HepG2 (cell line): ENCODE results near the gene ENSA. TPM values are rescaled to one million over a fixed set of nuclear protein-coding genes. Genes with fewer than 3 reads are reported as not detected.

Source experiments
- ATAD3A ChIP-seq: sonication (generic); formaldehyde crosslinking; IDR thresholded peaks from 2 replicates; pipeline ENCODE4 v1.4.0; 2020; ENCODE audit warnings: missing genetic modification reagents
- CHD4 ChIP-seq: fragments of 200-600 bp; sonication (generic); IDR thresholded peaks from 2 replicates; pipeline ENCODE4 v1.7.0; 2017; ENCODE audit warnings: mild to moderate bottlenecking, low read length, borderline replicate concordance
- DMAP1 ChIP-seq: IDR thresholded peaks from 2 replicates; pipeline ENCODE4 v1.6.1; 2016
- DPF2 ChIP-seq: sonication (generic); formaldehyde crosslinking; IDR thresholded peaks from 2 replicates; pipeline ENCODE4 v1.4.0; 2020; ENCODE audit warnings: mild to moderate bottlenecking, low read depth, missing genetic modification reagents, borderline replicate concordance
- HNRNPK ChIP-seq: fragments of 200-400 bp; formaldehyde crosslinking; IDR thresholded peaks from 2 replicates; pipeline ENCODE4 v1.6.1; 2018; ENCODE audit warnings: low read length, low read depth, moderate library complexity, mild to moderate bottlenecking; ENCODE audit not compliant: poor library complexity, severe bottlenecking
- JUND ChIP-seq: sonication (generic); formaldehyde crosslinking; IDR thresholded peaks from 2 replicates; pipeline ENCODE4 v1.8.0; 2022; ENCODE audit warnings: mild to moderate bottlenecking, missing genetic modification reagents
- LCORL ChIP-seq, 2 experiments: fragments of 450-650 bp in 1 of 2; sonication (generic) in 1 of 2; formaldehyde crosslinking in 1 of 2; IDR thresholded peaks; 2 replicates each; pipeline versions ENCODE4 v1.5.0 to v1.6.1; 2017 to 2020; ENCODE audit warnings: antibody characterized with exemption in 1 of 2, missing genetic modification reagents in 1 of 2
- NFKBIZ ChIP-seq: IDR thresholded peaks from 2 replicates; pipeline ENCODE4 v1.6.1; 2018; ENCODE audit warnings: missing genetic modification reagents, missing compliant biosample characterization
- REXO4 ChIP-seq: sonication (generic); formaldehyde crosslinking; IDR thresholded peaks from 2 replicates; pipeline ENCODE4 v1.8.0; 2022; ENCODE audit warnings: missing genetic modification reagents, mild to moderate bottlenecking, borderline replicate concordance
- SMYD3 ChIP-seq: sonication (generic); formaldehyde crosslinking; IDR thresholded peaks from 2 replicates; pipeline ENCODE4 v1.8.1; 2023; ENCODE audit warnings: mild to moderate bottlenecking, missing genetic modification reagents
- SRF ChIP-seq: IDR thresholded peaks from 2 replicates; pipeline ENCODE4 v1.6.1; 2011; ENCODE audit warnings: mild to moderate bottlenecking, low read depth, low read length, moderate library complexity
- TERF1 ChIP-seq: sonication (generic); formaldehyde crosslinking; IDR thresholded peaks from 2 replicates; pipeline ENCODE4 v1.8.0; 2022; ENCODE audit warnings: mild to moderate bottlenecking, missing genetic modification reagents, moderate library complexity
- ZMYM2 ChIP-seq: sonication (generic); formaldehyde crosslinking; IDR thresholded peaks from 2 replicates; pipeline ENCODE4 v1.8.0; 2022; ENCODE audit warnings: mild to moderate bottlenecking, missing genetic modification reagents
- ZNF20 ChIP-seq: sonication (generic); formaldehyde crosslinking; IDR thresholded peaks from 2 replicates; pipeline ENCODE4 v1.4.0; 2020; ENCODE audit warnings: mild to moderate bottlenecking, moderate library complexity, missing genetic modification reagents
- ZNF281 ChIP-seq: sonication (generic); formaldehyde crosslinking; IDR thresholded peaks from 2 replicates; pipeline ENCODE4 v1.4.0; 2020; ENCODE audit warnings: missing genetic modification reagents, borderline replicate concordance
- ZNF772 ChIP-seq: sonication (generic); formaldehyde crosslinking; IDR thresholded peaks from 2 replicates; pipeline ENCODE4 v1.5.0; 2020; ENCODE audit warnings: mild to moderate bottlenecking, missing genetic modification reagents
- ZNF879 ChIP-seq: sonication (generic); formaldehyde crosslinking; IDR thresholded peaks from 2 replicates; pipeline ENCODE4 v1.8.1; 2023; ENCODE audit warnings: missing genetic modification reagents
- polyA plus RNA-seq, 8 experiments: library from polyadenylated mRNA; depleted of rRNA in 3 of 8; stranded (reverse) in 7 of 8; unstranded in 1 of 8; fragments of >200 nt; fragmentation: Illumina TruSeq in 4 of 8; extraction: Trizol in 4 of 8; gene quantifications; 2 replicates each; pipeline versions ENCODE4 v1.2.1 to v1.2.3, GENCODE V29; 2011 to 2016; ENCODE audit warnings: low read depth in 4 of 8, missing spikeins in 1 of 8, mixed read lengths in 1 of 8; ENCODE audit not compliant: insufficient read depth in 1 of 8
- total RNA-seq, 5 experiments: library from RNA; depleted of rRNA; stranded (reverse); fragments of >200 nt; fragmentation: Illumina TruSeq; extraction: Trizol; gene quantifications; 2 replicates each; pipeline ENCODE4 v1.2.3, GENCODE V29; 2016; ENCODE audit warnings: low read depth in 1 of 5
- TF ChIP-seq, protein P1 (sequence below): sonication (generic); formaldehyde crosslinking; IDR thresholded peaks from 2 replicates; pipeline ENCODE4 v1.5.0; 2020; ENCODE audit warnings: missing genetic modification reagents, mild to moderate bottlenecking, borderline replicate concordance
- TF ChIP-seq, protein P2 (sequence below): sonication (generic); formaldehyde crosslinking; IDR thresholded peaks from 2 replicates; pipeline ENCODE4 v1.8.0; 2022; ENCODE audit warnings: low read depth, missing genetic modification reagents
- TF ChIP-seq, protein P3 (sequence below): sonication (generic); formaldehyde crosslinking; IDR thresholded peaks from 2 replicates; pipeline ENCODE4 v1.9.0; 2021; ENCODE audit warnings: missing genetic modification reagents, borderline replicate concordance

Gene ENSA
- total and polyA plus RNA-seq, 2 of the 13 experiments (the other 11 are each of a cell fraction or from before 2014, with no cell fraction given), result 54.5 to 111 TPM

GRCh38 chr1:150629115-150629928, at the start of gene ENSA (continued):
- TF ChIP-seq, protein P1, sequence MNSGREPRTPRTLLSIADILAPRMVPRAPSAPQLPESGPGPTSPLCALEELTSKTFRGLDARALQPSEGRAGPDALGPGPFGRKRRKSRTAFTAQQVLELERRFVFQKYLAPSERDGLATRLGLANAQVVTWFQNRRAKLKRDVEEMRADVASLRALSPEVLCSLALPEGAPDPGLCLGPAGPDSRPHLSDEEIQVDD (CRISPR knock-in tag), result no peak
- TF ChIP-seq NFKBIZ (CRISPR knock-in tag) (no peak), ZNF879 (CRISPR knock-in tag) (no peak), CHD4 (no peak), DMAP1 (CRISPR knock-in tag) (peak; percentile 79; the same call in 1 of the 2 replicates), REXO4 (CRISPR knock-in tag) (no peak), ZNF281 (CRISPR knock-in tag) (0 out of 2 replicates have a peak, but pooled peaks have one; percentile 30), ZNF772 (CRISPR knock-in tag) (peak; percentile 63; the same call in 1 of the 2 replicates), SMYD3 (CRISPR knock-in tag) (no peak), ZNF20 (no peak), ZMYM2 (CRISPR knock-in tag) (no peak), JUND (CRISPR knock-in tag) (peak; percentile 71; the same call in 1 of the 2 replicates), ATAD3A (CRISPR knock-in tag) (no peak), DPF2 (CRISPR knock-in tag) (no peak), HNRNPK (peak; percentile 57), SRF (0 out of 2 replicates have a peak, but pooled peaks have one; percentile 25), LCORL (IDR thresholded peaks at IDR 0.05) (no peak), LCORL (CRISPR knock-in tag; IDR thresholded peaks at IDR 0.05) (0 out of 2 replicates have a peak, but pooled peaks have one; percentile 19), TERF1 (CRISPR knock-in tag) (no peak)
- TF ChIP-seq, protein P2, sequence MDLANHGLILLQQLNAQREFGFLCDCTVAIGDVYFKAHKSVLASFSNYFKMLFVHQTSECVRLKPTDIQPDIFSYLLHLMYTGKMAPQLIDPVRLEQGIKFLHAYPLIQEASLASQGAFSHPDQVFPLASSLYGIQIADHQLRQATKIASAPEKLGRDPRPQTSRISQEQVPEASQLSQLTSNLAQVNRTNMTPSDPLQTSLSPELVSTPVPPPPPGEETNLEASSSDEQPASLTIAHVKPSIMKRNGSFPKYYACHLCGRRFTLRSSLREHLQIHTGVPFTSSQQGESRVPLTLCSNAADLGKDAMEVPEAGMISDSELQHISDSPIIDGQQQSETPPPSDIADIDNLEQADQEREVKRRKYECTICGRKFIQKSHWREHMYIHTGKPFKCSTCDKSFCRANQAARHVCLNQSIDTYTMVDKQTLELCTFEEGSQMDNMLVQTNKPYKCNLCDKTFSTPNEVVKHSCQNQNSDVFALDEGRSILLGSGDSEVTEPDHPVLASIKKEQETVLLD (CRISPR knock-in tag), result no peak
- TF ChIP-seq, protein P3, sequence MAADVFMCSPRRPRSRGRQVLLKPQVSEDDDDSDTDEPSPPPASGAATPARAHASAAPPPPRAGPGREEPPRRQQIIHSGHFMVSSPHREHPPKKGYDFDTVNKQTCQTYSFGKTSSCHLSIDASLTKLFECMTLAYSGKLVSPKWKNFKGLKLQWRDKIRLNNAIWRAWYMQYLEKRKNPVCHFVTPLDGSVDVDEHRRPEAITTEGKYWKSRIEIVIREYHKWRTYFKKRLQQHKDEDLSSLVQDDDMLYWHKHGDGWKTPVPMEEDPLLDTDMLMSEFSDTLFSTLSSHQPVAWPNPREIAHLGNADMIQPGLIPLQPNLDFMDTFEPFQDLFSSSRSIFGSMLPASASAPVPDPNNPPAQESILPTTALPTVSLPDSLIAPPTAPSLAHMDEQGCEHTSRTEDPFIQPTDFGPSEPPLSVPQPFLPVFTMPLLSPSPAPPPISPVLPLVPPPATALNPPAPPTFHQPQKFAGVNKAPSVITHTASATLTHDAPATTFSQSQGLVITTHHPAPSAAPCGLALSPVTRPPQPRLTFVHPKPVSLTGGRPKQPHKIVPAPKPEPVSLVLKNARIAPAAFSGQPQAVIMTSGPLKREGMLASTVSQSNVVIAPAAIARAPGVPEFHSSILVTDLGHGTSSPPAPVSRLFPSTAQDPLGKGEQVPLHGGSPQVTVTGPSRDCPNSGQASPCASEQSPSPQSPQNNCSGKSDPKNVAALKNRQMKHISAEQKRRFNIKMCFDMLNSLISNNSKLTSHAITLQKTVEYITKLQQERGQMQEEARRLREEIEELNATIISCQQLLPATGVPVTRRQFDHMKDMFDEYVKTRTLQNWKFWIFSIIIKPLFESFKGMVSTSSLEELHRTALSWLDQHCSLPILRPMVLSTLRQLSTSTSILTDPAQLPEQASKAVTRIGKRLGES, result no peak
